Daoy (cell line): ENCODE data around the gene APLN. TPM values are rescaled to one million over a fixed set of nuclear protein-coding genes. Genes with fewer than 3 reads are reported as not detected.

Experiments
- DNase-seq: peaks from one replicate; pipeline ENCODE4 v3.0.0-alpha.2; 2015; ENCODE audit warnings: low read depth
- total RNA-seq: library from RNA; depleted of rRNA; stranded (reverse); fragments of >200 nt; shearing (Covaris generic); gene quantifications from 2 replicates; pipeline ENCODE4 v1.2.3, GENCODE V29; 2014

APLN gene
- total RNA-seq, 1 experiment from 2014 or later, result 0.34 TPM

DNA sequence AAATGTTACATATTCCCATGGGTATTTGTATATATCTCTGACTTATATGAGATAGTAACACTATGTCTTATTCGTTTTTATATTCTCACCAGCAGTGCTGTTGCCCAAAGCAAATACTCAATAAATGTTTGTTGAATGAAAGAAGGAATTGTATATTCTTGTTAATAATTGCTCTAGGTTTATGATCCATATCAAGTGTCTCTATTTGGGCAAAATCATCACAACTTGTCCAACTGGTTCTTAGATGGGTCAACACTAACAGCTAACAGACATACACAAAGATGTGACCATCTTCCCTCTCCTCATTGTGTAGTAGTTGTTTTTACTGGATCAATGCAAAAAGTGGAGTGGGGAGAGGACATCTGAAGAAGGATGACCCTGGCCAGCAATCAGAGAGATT, 6.6 kb upstream of the APLN start:
- no peak for DNase-seq

DNA sequence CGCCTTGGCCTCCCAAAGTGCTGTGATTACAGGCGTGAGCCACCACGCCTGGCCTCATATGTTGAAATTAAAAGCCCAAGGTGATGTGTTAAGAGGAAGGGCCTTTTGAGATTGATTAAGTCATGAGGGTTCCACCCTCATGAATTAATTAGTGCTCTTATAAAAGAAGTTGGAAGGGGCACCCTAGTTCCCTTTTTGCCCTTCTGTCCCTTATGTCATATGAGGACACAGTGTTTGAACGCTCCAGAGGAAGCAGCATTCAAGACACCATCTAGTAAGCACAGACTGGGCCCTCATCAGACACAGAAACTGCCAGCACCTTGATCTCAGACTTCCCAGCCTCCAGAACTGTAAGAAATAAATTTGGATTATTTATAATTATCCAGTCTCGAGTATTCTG, 5.1 kb upstream of the APLN start:
- DNase-seq, result no peak

GRCh38 chrX:129659141-129659540, 4.4 kb upstream of the APLN start:
- DNase-seq, result no peak

DNA sequence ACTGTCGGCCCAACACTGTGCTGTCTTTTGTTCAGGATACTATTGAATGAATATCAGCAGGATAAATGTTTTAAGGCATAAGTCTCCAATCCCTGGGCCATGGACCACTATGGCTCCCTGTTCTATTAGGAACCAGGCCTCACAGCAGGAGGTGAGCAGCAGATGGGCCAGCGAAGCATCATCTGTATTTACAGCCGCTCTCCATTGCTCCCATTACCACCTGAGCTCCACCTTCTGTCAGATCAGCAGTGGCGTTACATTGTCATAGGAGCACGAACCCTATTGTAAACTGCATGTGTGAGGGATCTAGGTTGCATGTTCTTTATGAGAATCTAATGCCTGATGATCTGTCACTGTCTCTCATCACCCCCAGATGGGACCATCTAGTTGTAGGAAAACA, 3.7 kb upstream of the APLN start:
- no peak for DNase-seq

- DNase-seq, result no peak
Measured at GRCh38 chrX:129655547-129656249, 942 bp upstream of the APLN start.

DNA sequence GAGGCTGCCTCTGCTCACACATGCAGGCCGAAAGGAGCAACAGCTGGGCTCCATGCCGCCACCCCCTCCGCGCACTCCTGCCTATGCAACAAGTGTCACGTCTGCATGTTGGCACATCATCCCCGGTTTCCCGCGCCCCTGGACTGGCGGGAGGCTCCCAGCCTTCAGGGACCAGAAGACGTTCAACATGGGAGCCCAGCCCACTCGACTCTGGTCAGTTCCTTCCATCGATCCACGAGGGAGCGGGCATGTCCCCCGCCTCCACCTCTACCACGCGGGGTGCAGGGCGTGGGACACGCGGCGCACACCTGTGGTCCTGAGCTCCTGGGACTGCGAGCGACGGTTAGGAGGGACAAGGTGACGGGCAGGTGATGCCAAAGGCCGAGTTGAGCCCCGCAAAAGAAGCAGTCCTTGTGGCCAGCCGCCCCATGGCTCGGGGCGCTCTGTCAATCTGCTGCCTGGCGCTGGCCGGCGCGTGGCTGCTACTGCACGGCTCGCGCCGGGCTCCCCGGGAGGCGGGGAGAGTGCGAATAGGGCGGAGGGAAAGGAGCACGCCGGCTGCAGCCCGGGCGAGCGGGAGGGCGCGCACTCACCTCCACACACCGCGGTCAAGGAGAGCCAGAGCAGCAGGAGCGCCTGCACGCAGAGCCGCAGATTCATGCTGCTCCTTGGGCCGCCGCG, 645 bp downstream of the APLN start:
- no peak for DNase-seq

- no peak for DNase-seq
Measured at GRCh38 chrX:129653181-129653970, 1.4 kb downstream of the APLN start.

- DNase-seq, result no peak
Measured at GRCh38 chrX:129652565-129653169, 2.1 kb downstream of the APLN start.

- DNase-seq, result no peak
Measured at GRCh38 chrX:129651756-129652564, 2.8 kb downstream of the APLN start.

GRCh38 chrX:129650821-129651510, 3.8 kb downstream of the APLN start:
- DNase-seq, result no peak

- no peak for DNase-seq
Measured at GRCh38 chrX:129650183-129650689, 4.5 kb downstream of the APLN start.

DNA sequence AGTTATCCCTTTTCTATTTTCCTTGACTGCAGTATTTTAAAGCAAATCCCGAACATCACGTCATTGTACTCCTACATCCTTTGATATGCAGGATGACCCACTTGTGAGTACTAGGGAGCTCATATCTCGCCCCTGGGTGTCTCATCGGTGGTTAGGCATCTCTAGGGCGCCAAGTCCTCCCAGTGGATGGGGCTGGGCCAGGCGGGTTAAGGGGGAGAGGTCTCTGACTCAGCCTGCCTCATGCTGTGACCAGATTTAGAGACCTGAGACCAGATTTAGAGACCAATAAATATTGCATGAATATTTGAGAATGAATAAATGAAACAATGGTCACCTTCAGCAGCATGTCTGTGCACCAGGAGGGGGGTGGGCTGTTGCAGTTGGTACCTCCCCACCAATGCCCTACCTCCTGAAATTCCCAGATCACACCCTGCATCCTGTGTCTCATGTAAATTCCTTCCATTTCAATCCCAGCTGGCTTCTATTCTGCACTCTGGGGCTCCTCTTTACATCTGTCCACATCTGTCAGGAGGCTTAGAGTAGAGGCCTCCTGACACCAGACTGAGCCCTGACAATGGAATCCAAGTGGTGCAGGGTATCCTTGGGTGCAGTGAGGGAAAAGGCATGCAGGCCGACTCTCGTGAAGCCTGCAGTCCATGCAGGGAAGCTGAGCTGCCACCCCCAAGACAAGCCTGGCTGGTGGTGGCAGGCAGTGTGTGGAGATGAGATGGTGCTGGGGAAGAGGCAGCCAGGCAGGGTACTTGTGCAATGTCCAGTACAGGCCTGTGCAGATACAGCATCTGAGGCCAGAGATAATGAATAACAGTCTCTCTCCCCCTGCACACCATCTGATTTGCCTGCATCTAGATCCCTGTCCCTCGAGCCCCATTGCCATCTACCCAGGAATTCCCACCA, 5.2 kb downstream of the APLN start:
- peak; percentile 70 for DNase-seq

GRCh38 chrX:129648514-129649267, 6.1 kb downstream of the APLN start:
- DNase-seq, result no peak

DNA sequence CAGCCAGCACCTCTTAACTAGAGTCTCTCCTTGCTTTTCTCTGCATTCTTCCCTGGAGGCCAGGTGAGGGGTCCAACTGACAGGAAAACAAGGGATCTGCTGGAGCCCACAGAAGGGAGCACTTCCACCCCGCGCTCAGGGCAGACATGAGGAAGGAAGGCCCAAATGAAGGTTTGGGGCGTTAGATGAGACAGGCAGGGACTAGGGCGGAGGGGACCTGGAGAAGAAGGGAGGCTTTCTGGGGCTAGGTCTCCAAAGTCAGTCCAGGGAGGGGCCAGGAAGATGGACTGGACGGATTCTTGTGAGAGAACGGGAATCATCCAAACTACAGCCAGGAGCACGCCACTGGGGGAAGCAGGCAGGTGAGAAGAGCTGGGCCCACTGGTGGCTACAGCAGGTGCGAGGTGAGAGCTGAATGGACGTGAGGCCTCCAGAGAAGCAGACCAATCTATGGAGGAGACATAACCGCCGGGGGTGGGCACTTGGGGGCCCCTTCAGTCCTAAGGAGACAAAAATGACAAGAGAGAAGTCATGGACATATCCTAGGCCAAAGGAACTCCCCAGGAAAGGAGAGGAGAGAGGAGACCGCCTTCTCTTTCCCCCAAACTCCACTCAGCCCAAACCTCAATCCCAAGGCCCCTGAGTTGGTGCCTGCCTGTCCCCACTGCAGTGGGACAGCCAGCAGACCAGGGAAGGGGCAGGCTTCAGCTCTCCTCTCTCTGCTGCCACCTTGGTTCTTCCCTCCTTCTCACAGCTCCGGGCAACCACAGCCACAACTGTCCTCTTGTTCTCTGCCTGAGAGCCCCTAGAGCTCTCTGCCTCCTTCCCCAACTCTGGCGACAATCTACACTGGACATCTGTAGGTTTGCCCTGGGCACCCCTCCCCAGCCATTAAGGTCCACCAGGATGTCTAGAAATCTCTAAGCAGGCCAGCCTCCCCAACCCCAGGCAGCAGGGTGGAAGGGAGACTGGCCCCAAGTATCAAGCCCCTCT, 7.0 kb downstream of the APLN start:
- DNase-seq, result no peak

GRCh38 chrX:129646566-129647417, 8.0 kb downstream of the APLN start:
- no peak for DNase-seq

DNA sequence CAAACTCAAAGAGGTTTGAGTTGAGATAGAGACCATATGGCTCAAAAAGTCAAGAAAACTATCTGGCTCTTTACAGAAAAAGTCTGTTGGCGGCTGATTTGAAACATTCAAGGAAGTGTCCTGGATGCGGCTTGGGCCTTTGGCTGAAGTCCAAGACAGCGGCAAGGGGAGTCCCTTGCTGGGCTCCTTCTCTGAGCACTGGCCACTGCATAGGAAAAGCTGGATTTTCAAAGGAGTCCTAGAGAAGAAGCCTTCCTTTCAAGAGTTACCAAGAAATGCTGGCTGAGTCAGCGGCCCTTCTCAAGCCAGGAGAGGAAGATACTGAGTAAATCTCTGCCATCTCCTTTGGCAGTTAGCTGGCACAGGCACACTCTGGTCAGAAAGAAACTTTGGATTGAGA, 12.1 kb downstream of the APLN start:
- DNase-seq, result no peak

DNA sequence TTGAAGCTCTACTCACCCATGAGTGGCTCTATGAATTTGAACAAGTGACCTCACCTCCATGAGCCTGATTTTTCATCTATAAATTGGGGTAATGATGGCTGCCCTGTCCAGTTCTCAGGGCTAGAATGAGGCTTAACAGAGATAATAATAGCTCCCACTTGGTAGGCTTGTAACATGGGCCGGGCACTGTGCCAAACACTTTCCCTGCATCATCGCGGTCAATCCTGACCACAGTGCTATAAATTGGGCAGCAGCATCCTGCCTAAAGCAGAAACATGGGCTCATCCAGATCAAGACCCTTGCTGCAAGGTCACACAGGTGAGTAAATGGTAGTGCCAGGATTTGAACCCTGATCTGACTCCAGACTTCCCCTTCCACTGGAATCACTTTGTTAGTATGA, 12.8 kb downstream of the APLN start:
- DNase-seq, result peak; percentile 56
